Keratinocyte (primary cell): ENCODE data around the gene RALGPS2. TPM values are rescaled to one million over a fixed set of nuclear protein-coding genes. Genes with fewer than 3 reads are reported as not detected.

Source experiments
- DNase-seq: peaks from one replicate; pipeline ENCODE4 v3.0.0-alpha.2; 2011; ENCODE audit warnings: low read depth, missing footprints, low spot score
- FAIRE-seq: peaks from 2 replicates; lab custom pipeline; 2011; peaks lifted over from hg19 to GRCh38; lab: Jason Lieb, UNC
- H2AFZ ChIP-seq: 2 replicates; pipeline ENCODE4 v1.6.0; 2012; ENCODE audit warnings: low read length, control low read depth, inconsistent platforms; ENCODE audit not compliant: control insufficient read depth
- H3K27ac ChIP-seq: 2 replicates; pipeline ENCODE4 v1.5.1; 2011; ENCODE audit warnings: low read length; ENCODE audit not compliant: control insufficient read depth, insufficient read depth
- H3K27me3 ChIP-seq: 3 replicates; pipeline ENCODE4 v1.6.0; 2011; ENCODE audit warnings: low read length; ENCODE audit not compliant: control insufficient read depth, insufficient read depth; ENCODE audit errors: extremely low read depth
- H3K36me3 ChIP-seq, 2 experiments: 2 replicates in 1 of 2; 3 replicates in 1 of 2; pipeline ENCODE4 v1.5.1; 2011; ENCODE audit warnings: low read length in 2 of 2, mild to moderate bottlenecking in 1 of 2; ENCODE audit not compliant: control insufficient read depth in 2 of 2, insufficient read depth in 2 of 2; ENCODE audit errors: extremely low read depth in 1 of 2
- H3K4me1 ChIP-seq: 3 replicates; pipeline ENCODE4 v1.5.1; 2011; ENCODE audit warnings: low read length; ENCODE audit not compliant: control insufficient read depth, insufficient read depth; ENCODE audit errors: extremely low read depth
- H3K4me2 ChIP-seq: 3 replicates; pipeline ENCODE4 v1.6.0; 2011; ENCODE audit warnings: low read depth, low read length; ENCODE audit not compliant: control insufficient read depth, insufficient read depth; ENCODE audit errors: extremely low read depth
- H3K4me3 ChIP-seq, 3 experiments: fragments of 200-600 bp in 1 of 3; sonication (generic) in 1 of 3; 2 replicates in 2 of 3; 3 replicates in 1 of 3; pipeline ENCODE4 v1.5.1; 2011 to 2016; ENCODE audit warnings: low read length in 3 of 3, mild to moderate bottlenecking in 3 of 3, control low read depth in 2 of 3, inconsistent platforms in 1 of 3, low read depth in 1 of 3, mixed read lengths in 1 of 3, mixed run types in 1 of 3, moderate library complexity in 1 of 3; ENCODE audit not compliant: control insufficient read depth in 2 of 3, insufficient read depth in 2 of 3; ENCODE audit errors: extremely low read depth in 1 of 3
- H3K79me2 ChIP-seq: 2 replicates; pipeline ENCODE4 v1.6.0; 2012; ENCODE audit warnings: low read length; ENCODE audit not compliant: control insufficient read depth, insufficient read depth
- H3K9ac ChIP-seq: 3 replicates; pipeline ENCODE4 v1.6.0; 2011; ENCODE audit warnings: low read length; ENCODE audit not compliant: control insufficient read depth, insufficient read depth; ENCODE audit errors: extremely low read depth
- H3K9me1 ChIP-seq: 3 replicates; pipeline ENCODE4 v1.6.0; 2011; ENCODE audit warnings: low read length; ENCODE audit not compliant: control insufficient read depth, insufficient read depth; ENCODE audit errors: extremely low read depth
- H3K9me3 ChIP-seq: 2 replicates; pipeline ENCODE4 v1.5.1; 2012; ENCODE audit warnings: low read depth, low read length; ENCODE audit not compliant: control insufficient read depth
- H4K20me1 ChIP-seq: 3 replicates; pipeline ENCODE4 v1.6.0; 2011; ENCODE audit warnings: low read length; ENCODE audit not compliant: control insufficient read depth, insufficient read depth; ENCODE audit errors: extremely low read depth
- CTCF ChIP-seq, 3 experiments: IDR thresholded peaks in 1 of 3; conservative IDR thresholded peaks in 1 of 3; optimal IDR thresholded peaks in 1 of 3; 2 replicates in 2 of 3; 3 replicates in 1 of 3; pipeline versions ENCODE3 to v1.5.1; 2011; ENCODE audit warnings: low read length in 3 of 3, mild to moderate bottlenecking in 3 of 3, moderate library complexity in 2 of 3, control low read depth in 1 of 3, inconsistent platforms in 1 of 3; ENCODE audit not compliant: insufficient read depth in 2 of 3; ENCODE audit errors: extremely low read depth in 1 of 3
- EZH2 ChIP-seq: IDR thresholded peaks from one replicate; pipeline ENCODE4 v1.6.1; 2012; ENCODE audit warnings: inconsistent platforms, mild to moderate bottlenecking, low read length, moderate library complexity
- dilution Hi-C: fragments of 300-500 bp; cut with MboI; formaldehyde crosslinking; loops from one replicate; pipeline ENCODE4 v1.7.0; 2020; ENCODE audit warnings: low sequenced_read_pairs; ENCODE audit not compliant: extremely low pct_ligation_motif_present
- polyA plus RNA-seq, 5 experiments: library from polyadenylated mRNA; depleted of rRNA in 3 of 5; stranded (reverse) in 3 of 5; stranded (forward) in 1 of 5; unstranded in 1 of 5; fragments of >200 nt; gene quantifications; 1 replicate in 1 of 5; 2 replicates in 3 of 5; 3 replicates in 1 of 5; pipeline versions ENCODE4 v1.2.1 to v1.2.3, GENCODE V29; 2011 to 2012; ENCODE audit warnings: missing spikeins in 2 of 5, low read depth in 1 of 5, low replicate concordance in 1 of 5
- small RNA-seq, 3 experiments: library from RNA; depleted of rRNA; stranded (forward); fragments of <200 nt; gene quantifications; one replicate each; pipeline ENCODE3, GENCODE V24; 2012; ENCODE audit warnings: low read depth in 3 of 3, low replicate concordance in 1 of 3; ENCODE audit not compliant: insufficient read length in 3 of 3

The RALGPS2 gene
- polyA plus RNA-seq, 1 donor (not counting 4 experiments of a cell fraction or from before 2014, with no cell fraction given): 14.8 TPM

- FAIRE-seq: no peak
Measured at GRCh38 chr1:178969226-178969987, 244.4 kb downstream of the RALGPS2 start.

GRCh38 chr1:178970184-178970583, 245.1 kb downstream of the RALGPS2 start:
- H3K4me3 ChIP-seq: no peak overlapping the region
- H3K9me1 ChIP-seq: no peaks in the 10 kb centered on the region
- no peak overlapping the region for H3K27ac ChIP-seq
- H3K27me3 ChIP-seq: peaks cover 4% of the 10 kb centered on the region
- no peak overlapping the region for H3K9ac ChIP-seq
- dilution Hi-C loops: no loop called here
- no peaks in the 10 kb centered on the region for H3K79me2 ChIP-seq
- DNase-seq (no peak), FAIRE-seq (no peak)
- no peak overlapping the region for H3K4me2 ChIP-seq
- no peaks in the 10 kb centered on the region for H3K4me1 ChIP-seq
- no peaks in the 10 kb centered on the region for H3K36me3 ChIP-seq
- H2AFZ ChIP-seq: no peak overlapping the region
- TF ChIP-seq EZH2 (no peak), CTCF (optimal IDR thresholded peaks at IDR 0.05 in 1 of 3, IDR thresholded peaks at IDR 0.05 in 1 of 3, conservative IDR thresholded peaks at IDR 0.05 in 1 of 3; ENCODE audit: extremely low read depth in 1 of 3, insufficient read depth in 2 of 3, low read length in 3 of 3) (no peak)
- H3K9me3 ChIP-seq: no peaks in the 10 kb centered on the region
- H4K20me1 ChIP-seq: no peaks in the 10 kb centered on the region

More at GRCh38 chr1:178969226-178969987, 244.4 kb downstream of the RALGPS2 start:
- TF ChIP-seq EZH2 (no peak), CTCF (optimal IDR thresholded peaks at IDR 0.05 in 1 of 3, IDR thresholded peaks at IDR 0.05 in 1 of 3, conservative IDR thresholded peaks at IDR 0.05 in 1 of 3; ENCODE audit: extremely low read depth in 1 of 3, insufficient read depth in 2 of 3, low read length in 3 of 3) (no peak)
- dilution Hi-C loops: no loop called here
- H3K36me3 ChIP-seq: no peaks in the 10 kb centered on the region
- no peak overlapping the region for H2AFZ ChIP-seq
- H3K9me1 ChIP-seq: no peaks in the 10 kb centered on the region
- no peak overlapping the region for H3K9ac ChIP-seq
- H3K9me3 ChIP-seq: no peaks in the 10 kb centered on the region
- no peaks in the 10 kb centered on the region for H3K4me1 ChIP-seq
- H4K20me1 ChIP-seq: no peaks in the 10 kb centered on the region
- H3K79me2 ChIP-seq: no peaks in the 10 kb centered on the region
- H3K4me3 ChIP-seq: no peak overlapping the region
- DNase-seq: no peak
- no peak overlapping the region for H3K27ac ChIP-seq
- H3K4me2 ChIP-seq: no peak overlapping the region
- H3K27me3 ChIP-seq: peaks cover 4% of the 10 kb centered on the region

Small RNA genes lying within 50 kb of the gene (small RNA-seq; reads per million reads assigned to genes)
- 0 reads per million in 3 experiments for gene MIR4424
- gene RF00092: 0 reads per million in 3 experiments

Other genes starting within 250 kb of the RALGPS2 start
- gene CLEC20A, start 228.3 kb upstream of the RALGPS2 start, polyA plus RNA-seq: not detected in 3 replicates
- gene TEX35, start 212.1 kb upstream of the RALGPS2 start, polyA plus RNA-seq: 0.18 TPM in 1 of 3 replicates, not detected in the others
- not detected in 3 replicates for gene ANGPTL1, start 145.8 kb downstream of the RALGPS2 start, polyA plus RNA-seq